ENCODE results near the gene COBLL1.

Gene COBLL1, protein sequence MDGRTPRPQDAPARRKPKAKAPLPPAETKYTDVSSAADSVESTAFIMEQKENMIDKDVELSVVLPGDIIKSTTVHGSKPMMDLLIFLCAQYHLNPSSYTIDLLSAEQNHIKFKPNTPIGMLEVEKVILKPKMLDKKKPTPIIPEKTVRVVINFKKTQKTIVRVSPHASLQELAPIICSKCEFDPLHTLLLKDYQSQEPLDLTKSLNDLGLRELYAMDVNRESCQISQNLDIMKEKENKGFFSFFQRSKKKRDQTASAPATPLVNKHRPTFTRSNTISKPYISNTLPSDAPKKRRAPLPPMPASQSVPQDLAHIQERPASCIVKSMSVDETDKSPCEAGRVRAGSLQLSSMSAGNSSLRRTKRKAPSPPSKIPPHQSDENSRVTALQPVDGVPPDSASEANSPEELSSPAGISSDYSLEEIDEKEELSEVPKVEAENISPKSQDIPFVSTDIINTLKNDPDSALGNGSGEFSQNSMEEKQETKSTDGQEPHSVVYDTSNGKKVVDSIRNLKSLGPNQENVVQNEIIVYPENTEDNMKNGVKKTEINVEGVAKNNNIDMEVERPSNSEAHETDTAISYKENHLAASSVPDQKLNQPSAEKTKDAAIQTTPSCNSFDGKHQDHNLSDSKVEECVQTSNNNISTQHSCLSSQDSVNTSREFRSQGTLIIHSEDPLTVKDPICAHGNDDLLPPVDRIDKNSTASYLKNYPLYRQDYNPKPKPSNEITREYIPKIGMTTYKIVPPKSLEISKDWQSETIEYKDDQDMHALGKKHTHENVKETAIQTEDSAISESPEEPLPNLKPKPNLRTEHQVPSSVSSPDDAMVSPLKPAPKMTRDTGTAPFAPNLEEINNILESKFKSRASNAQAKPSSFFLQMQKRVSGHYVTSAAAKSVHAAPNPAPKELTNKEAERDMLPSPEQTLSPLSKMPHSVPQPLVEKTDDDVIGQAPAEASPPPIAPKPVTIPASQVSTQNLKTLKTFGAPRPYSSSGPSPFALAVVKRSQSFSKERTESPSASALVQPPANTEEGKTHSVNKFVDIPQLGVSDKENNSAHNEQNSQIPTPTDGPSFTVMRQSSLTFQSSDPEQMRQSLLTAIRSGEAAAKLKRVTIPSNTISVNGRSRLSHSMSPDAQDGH

DNA sequence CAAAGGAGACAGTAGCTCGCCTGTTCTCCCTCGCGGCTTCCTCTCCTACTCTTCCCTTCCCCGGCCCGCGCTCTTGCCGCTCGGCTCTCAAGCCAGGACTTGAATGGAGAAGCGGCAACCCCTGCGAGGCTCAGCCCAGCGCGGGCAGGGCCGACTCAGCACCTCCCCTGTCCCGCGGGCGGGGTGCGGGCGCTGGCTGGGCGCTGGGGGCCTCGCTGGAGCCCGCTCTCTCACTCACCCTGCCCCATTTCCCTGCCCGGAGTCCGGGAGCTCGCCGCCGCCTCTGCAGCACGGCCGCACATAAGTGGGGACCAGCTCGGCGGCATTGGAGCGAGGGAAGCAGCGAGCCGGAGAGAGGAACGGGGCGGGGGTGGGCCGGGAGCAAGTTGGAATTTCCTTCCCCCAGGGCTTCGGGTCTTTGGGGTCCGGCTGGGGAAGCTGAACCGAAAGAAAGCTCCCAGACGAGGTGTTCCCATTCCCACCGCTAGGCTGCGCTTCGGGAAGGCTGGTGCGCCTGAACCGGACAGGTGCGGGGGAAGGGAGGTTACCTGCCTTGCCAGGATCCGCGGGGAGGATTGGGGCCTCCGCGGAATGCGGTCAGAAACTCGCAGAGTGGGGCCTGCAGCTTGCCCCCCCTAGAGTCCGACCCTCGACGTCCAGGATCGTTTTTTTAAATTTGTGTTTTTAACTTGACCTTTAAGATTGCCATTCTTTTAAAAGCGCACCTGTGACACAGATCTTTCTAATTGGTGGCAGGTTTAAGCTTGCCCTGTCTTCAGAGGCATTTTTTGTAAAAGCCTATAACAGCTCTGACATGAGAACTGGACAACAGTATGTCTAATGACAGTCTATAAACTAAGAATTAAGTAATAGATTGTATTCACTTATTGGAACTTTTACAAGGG is at the start of gene COBLL1:
COBLL1 (minus strand) TSS at position 105 of the 905 bp plus-strand sequence. CDS start 627 bp downstream, outside the sequence.
- H3K4me3 ChIP-seq (ENCODE audit: low read depth, low read length), result peak within 1 kb of the TSS; percentile 76
- TF ChIP-seq, protein P1, sequence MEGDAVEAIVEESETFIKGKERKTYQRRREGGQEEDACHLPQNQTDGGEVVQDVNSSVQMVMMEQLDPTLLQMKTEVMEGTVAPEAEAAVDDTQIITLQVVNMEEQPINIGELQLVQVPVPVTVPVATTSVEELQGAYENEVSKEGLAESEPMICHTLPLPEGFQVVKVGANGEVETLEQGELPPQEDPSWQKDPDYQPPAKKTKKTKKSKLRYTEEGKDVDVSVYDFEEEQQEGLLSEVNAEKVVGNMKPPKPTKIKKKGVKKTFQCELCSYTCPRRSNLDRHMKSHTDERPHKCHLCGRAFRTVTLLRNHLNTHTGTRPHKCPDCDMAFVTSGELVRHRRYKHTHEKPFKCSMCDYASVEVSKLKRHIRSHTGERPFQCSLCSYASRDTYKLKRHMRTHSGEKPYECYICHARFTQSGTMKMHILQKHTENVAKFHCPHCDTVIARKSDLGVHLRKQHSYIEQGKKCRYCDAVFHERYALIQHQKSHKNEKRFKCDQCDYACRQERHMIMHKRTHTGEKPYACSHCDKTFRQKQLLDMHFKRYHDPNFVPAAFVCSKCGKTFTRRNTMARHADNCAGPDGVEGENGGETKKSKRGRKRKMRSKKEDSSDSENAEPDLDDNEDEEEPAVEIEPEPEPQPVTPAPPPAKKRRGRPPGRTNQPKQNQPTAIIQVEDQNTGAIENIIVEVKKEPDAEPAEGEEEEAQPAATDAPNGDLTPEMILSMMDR (IDR thresholded peaks at IDR 0.05; ENCODE audit: low read depth, low read length), result peak; percentile 82

DNA sequence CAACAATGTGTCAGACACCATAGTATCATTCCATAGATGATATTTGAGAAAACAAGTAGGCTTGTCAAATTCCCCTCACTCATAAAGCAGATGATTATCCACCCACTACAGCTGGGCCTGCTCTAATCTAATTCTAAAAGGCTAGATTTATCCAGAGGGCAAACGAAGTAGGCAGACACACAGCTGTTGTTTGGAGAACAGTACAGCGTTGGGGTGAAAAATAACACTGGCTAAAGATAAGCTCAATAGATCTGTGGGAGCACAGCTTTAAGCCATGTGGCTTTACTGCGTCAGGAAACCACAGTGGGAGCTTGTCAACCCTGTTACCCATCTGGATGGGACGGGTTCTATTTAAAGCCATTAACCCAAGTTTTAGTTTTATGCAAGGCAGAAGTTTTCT is 48.9 kb upstream of the COBLL1 start:
- TF ChIP-seq, protein P1 (IDR thresholded peaks at IDR 0.05; ENCODE audit: low read depth, low read length), result no peak
- no peak overlapping the region for H3K4me3 ChIP-seq (ENCODE audit: low read depth, low read length)

DNA sequence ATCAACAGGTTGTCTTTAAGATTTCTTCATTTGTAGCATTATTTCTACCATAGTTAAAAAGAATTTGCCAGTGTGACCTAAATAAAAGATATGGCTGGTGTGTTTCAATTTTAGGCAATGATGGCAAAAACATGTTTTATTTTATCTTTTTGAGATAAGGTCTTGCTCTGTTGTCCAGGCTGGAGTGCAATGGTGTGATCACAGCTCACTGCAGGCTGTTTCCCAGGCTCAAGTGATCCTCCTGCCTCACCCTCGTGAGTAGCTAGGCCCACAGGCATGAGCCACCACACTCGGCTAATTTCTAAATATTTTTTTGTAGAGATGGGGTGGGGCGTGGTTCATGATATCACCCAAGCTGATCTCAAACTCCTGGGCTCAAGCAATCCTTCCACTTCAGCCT is 47.0 kb upstream of the COBLL1 start:
- H3K4me3 ChIP-seq (ENCODE audit: low read depth, low read length), result no peak overlapping the region
- TF ChIP-seq, protein P1 (IDR thresholded peaks at IDR 0.05; ENCODE audit: low read depth, low read length), result no peak

DNA sequence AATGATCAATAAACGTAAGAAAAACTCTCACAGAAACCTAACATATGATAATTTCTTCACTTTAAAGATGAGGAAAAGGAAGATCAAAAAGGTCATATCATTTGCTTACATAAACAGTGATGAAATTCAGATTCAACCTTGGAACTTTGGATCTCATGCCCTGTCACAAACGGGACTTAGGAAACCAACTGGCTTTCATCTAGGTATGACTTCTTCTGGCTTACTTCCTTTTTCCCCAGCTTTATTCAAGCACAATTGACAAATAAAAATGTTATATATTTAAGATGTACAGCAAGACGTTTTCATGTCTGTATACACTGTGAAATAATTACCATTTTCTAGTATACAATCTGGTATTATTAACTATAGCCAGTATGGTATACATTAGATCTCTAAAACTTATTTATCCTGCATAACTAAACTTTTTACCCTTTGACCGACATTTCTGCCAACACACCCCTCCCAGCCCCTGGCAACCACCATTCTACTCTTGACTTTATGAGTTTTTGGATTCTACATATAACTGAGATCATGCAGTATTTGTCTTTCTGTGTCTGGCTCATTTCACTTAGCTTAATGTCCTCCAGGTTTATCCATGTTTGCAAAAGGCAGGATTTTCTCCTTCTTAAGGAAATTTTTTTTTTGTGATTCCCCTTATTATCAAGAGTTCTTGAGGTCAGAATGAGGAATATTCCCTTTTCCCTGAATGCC is 46.0 kb upstream of the COBLL1 start:
- no peak overlapping the region for H3K4me3 ChIP-seq (ENCODE audit: low read depth, low read length)
- TF ChIP-seq, protein P1 (IDR thresholded peaks at IDR 0.05; ENCODE audit: low read depth, low read length), result no peak

DNA sequence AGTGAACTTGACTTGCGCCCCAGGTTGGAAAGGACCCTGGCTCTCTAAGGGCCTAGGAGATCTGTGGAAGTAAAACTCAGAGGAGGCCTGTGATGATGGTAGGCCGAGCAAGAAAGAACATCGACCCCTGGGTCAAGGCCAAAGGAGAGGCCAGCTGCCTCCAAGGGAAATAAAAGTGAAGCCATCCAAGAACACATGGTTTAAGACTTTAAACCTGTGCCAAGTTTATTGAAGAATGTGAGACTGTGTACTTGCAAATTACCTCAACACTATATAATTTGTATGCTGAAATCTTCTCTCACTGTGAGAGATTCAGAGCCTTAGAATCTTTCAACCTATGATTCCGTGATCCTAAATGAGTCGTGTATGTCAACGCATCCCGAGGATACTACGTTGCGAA is 40.7 kb upstream of the COBLL1 start:
- TF ChIP-seq, protein P1 (IDR thresholded peaks at IDR 0.05; ENCODE audit: low read depth, low read length), result no peak
- H3K4me3 ChIP-seq (ENCODE audit: low read depth, low read length), result no peak overlapping the region

DNA sequence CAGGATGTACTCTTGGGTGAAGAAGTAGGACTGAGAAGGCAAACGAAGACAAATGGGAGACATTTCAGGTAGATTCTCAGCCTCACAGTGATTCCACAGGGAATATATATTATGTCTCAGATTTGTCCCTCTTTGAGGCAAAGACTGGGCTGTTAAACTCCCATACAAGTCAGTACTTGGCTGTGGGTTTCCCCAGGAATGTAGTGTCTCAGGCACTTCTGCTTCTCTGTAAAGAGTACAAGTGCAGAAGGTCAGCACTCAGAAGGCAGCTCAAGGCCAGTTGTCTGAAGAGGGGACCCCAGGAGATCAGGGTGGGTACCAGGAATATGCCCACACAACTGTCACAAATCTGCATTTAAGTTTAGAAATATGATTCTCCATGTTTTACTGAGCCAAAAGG is 39.9 kb upstream of the COBLL1 start:
- TF ChIP-seq, protein P1 (IDR thresholded peaks at IDR 0.05; ENCODE audit: low read depth, low read length), result no peak
- H3K4me3 ChIP-seq (ENCODE audit: low read depth, low read length), result no peak overlapping the region

All from WI38 (cell line).